GM21423 (cell line): ENCODE data around the gene PARL.
"Not testable (repeated sequence)": the region's sequence is repeated elsewhere in the genome, so short reads cannot be mapped to it uniquely, and the experiment has no call there.

Experiments
- ATAC-seq: cut with Tn5 transposase; IDR thresholded peaks from one replicate; pipeline ENCODE4 v1.9.1; 2021; ENCODE audit warnings: mild to moderate bottlenecking, moderate library complexity; ENCODE audit not compliant: unreplicated experiment

Gene PARL

DNA sequence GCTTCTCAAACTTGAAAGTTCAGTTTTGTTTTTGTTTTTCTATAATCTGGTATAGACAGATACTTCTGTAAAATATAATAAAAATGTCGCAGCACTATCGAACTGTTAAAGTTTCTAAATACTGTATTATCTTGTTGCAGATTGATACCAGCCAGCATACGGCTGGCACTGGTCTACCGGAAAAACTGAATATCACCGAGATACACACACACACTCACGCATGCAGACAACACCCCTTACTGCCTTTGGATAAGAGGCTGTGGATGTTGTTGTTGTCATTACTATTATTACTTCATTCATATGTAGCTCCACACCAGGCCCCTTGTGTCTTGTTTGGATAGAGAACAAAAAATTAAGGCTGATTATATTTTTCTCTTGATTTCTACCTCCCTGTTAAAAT is 91.7 kb downstream of the PARL start:
- ATAC-seq, result no peak

DNA sequence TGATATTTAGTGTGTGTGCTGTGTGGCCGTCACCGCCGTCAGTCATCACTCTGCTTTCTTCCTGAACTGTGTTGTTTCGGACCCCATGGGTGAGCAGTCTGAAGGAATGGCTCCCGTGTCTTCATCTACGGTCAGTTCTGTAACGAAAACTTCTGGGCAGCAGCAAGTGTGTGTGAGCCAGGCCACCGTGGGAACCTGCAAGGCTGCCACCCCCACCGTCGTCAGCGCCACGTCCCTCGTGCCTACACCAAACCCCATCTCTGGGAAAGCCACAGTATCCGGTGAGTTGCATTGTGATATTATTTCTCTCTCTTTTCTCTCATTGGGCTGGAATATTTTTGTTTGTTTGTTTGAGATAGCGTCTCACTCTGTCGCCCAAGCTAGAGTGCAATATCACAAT is 94.0 kb downstream of the PARL start:
- ATAC-seq, result no peak

DNA sequence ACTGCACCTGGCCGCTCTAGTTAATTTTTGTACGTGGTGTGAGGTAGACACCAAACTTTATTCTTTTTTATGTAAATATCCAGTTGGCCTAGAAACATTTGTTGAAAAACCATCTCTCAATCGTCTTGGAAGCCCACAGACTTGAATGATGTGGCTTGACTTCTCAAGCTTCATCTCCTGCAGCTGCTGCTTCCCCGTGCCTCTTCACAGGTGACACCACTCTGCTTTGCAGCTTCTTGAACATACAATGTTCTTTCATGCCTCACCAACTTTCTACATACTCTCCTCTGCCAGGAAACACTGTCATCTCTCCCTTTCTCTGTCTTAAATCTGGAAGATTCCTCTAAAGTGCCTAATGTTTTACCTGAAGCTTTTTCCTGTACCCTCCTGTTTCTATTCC is 94.9 kb downstream of the PARL start:
- no peak for ATAC-seq

DNA sequence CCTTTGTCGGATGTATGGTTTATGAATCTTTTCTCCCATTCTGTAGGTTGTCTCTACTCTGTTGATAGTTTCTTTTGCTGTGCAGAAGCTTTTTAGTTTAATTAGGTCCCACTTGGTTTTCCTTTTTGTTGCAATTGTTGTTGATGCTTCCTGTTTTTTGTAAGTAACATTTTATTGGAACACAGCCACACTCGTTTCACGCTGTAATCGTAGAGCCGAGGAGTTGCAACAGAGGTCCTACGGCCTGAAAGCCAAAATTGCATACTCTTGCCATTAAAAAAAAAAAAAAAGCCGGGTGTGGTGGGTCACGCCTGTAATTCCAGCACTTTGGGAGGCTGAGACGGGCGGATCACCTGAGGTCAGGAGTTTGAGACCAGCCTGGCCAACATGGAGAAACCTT is 100.2 kb downstream of the PARL start:
- not testable (repeated sequence) for ATAC-seq

DNA sequence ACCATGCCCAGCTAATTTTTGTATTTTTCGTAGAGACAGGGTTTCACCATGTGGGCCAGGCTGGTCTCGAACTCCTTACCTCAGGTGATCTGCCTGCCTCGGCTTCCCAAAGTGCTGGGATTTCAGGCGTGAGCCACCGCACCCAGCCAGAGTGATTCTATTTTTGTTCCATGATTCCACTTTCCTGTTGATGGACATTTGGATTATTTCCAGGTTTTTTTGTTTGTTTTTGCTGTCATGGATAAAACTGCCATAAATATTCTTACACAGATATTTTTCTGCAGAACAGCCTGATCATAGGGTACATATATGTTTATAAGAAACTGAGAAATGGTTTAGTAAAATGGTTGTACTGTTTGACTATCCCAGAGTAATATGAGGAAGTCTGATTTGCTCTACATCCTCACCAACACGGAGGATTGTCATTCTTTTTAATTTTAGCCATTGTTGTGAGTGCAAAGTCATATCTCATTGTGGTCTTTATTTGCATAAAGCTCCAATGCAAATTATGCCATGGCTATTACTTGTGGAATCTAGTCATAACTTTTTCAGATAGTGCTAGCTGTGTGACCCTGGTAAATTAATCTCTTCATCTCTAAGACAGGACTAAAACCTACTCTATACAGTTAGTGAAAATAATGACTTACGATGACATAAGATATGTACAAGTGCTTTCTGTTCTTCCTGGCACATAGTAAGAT is 102.0 kb downstream of the PARL start:
- no peak for ATAC-seq

DNA sequence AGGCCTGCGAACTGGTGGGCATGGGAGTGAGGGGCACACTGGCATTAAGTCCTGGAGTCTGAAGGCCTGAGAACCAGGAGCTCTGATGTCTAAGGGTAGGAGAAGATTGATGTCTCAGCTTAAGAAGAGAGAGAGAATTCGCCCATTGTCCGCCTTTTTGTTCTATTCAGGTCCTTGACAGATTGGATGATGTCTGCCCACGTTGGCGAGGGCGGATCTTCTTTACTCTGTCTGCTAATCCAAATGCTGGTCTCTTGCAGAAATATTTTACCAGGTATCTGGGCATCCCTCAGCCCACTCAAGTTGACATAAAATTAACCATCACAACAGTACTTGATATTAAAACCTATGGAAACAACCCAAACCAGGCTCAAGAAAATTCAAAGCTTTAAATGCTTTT is 103.4 kb downstream of the PARL start:
- no peak for ATAC-seq

DNA sequence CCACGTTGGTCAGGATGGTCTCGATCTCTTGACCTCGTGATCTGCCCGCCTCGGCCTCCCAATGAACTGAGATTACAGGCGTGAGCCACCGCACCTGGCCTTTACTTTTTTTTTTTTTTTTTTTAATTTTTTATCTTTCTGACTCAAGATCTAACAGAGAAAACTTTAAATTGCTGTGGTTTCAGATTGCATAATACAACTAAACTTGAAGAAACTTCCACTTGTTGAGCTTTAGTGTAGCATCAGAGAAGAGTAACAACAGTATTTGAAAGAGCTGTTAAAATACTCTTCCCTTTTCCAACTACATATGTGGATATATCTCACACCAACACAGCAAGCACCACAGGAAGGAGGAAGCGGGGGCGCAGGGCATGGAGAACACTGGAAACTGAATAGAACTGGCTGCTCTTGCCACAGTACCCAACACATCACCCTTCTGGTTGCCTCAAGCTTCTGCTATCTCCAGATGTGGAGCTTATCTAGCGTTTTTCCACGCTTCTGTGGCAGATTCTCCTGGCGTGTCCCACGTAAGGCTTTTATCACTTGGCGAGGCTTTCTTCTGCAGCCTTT is 104.7 kb downstream of the PARL start:
- no peak for ATAC-seq
